Fibroblast of skin of left quadriceps (primary cell): ENCODE measurements around the gene GNL1.
"Not testable (repeated sequence)": the region's sequence is repeated elsewhere in the genome, so short reads cannot be mapped to it uniquely, and the experiment has no call there.

Experiments
- DNase-seq, 2 experiments: peaks; one replicate each; pipeline ENCODE4 v3.0.0-alpha.2; 2013; ENCODE audit warnings: low read depth in 2 of 2

GNL1 gene

DNA sequence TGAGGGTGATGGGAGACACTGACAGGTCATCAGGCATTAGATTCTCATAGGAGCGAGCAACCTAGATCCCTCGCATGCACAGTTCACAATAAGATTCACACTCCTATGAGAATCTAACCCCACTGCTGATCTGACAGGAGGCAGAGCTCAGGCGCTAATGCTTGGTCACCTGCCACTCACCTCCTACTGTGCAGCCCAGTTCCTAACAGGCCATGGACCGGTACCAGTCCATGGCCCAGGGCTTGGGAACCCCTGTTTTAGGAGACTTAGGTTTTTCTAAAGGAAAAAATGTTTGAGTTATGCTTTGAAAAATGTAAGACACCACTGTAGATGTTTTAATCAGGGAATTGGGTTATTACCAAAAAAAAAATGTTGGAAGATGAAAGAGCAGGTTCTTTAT lies 60.3 kb downstream of the GNL1 start:
- DNase-seq, result no peak

DNA sequence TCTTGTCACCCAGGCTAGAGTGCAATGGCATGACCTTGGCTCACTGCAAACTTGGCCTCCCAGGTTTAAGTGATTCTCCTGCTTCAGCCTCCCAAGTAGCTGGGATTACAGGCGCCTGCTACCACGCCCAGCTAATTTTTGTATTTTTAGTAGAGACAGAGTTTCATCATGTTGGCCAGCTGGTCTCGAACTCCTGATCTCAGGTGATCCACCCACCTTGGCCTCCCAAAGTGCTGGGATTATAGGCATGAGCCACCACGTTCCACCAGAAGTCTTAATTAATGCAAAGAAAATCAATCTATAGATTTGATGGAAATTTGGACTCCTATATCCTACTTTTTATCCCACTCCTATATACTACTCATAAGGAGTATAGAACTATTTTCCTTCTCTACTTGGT lies 61.2 kb downstream of the GNL1 start:
- not testable (repeated sequence) for DNase-seq

DNA sequence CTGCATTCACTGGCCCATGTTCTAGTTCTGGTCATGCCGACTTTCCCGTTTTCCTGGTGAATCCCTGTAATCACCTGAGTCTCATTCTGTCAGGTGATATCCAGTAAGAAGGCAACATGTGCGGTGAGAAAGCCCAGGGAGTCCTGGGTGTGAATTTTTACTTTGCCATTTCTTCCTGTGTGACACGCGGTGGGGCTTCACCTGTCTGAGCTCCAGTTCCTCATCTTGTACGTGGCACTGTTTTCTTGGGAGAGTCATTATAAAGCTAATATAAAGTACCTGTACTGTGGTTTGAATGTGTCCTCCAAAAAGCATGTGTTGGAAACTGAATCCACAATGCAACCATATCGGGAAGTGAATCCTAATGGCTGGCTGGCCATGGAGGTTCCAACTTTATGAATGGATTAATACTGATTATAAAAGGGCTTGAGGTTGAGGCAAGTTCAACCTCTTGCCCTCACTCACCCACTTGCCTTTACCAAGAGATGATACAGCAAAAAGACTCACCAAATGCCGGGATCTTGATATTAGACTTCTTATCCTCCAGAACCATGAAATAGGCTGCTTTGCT lies 61.9 kb downstream of the GNL1 start:
- DNase-seq, result no peak

DNA sequence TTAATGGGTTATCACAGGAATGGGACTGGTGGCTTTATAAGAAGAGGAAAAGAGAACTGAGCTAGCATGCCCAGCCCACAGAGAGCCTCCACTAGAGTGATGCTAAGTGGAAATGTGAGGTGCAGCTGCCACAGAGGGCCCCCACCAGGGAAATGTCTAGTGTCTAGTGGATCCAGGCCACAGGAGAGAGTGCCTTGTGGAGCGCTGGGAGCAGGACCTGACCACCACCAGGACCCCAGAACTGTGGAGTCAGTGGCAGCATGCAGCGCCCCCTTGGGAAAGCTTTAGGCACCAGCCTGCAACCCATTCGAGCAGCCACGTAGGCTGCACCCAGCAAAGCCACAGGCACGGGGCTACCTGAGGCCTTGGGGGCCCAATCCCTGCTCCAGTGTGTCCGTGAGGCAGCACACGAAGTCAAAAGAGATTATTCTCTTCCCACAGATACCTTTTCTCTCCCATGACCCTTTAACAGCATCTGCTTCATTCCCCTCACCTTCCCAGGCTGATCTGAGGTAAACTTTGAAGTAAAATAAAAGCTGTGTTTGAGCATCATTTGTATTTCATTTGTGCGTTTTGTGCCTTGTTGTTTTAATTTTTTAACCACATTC lies 62.5 kb downstream of the GNL1 start:
- no peak for DNase-seq

DNA sequence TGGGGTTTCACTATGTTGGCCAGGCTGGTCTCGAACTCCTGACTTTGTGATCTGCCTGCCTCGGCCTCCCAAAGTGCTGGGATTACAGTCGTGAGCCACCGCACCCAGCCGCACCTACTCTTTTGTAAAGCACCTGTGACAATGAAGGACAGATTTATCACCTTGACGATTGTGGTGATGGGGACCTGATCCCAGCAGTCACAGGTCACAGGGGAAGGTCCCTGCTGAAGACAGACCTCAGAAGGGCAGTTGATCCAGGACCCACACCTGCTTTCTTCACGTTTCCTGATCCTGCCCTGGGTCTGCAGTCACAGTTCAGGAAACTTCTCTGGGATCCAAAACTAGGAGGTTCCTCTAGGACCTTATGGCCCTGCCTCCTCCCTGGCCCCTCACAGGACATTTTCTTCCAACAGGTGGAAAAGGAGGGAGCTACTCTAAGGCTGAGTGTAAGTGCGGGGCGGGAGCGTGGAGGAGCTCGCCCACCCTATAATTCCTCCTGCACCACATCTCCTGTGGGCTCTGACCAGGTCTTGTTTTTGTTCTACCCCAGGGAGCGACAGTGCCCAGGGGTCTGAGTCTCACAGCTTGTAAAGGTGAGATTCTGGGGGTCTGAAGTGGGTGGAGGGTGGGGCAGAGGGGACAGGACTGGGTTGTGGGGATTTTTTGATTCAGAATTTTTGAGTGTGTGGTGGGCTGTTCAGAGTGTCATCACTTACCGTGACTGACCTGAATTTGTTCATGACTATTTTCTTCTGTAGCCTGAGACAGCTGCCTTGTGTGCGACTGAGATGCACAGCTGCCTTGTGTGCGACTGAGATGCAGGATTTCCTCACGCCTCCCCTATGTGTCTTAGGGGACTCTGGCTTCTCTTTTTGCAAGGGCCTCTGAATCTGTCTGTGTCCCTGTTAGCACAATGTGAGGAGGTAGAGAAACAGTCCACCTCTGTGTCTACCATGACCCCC lies 64.0 kb downstream of the GNL1 start:
- no peak for DNase-seq
